SK-MEL-5 (cell line): Measurements from ENCODE around the gene SLC25A45. TPM values are rescaled to one million over a fixed set of nuclear protein-coding genes. Genes with fewer than 3 reads are reported as not detected.

Source experiments
- DNase-seq: peaks from one replicate; pipeline ENCODE4 v3.0.0-alpha.2; 2016; ENCODE audit warnings: low read depth, low spot score
- in situ Hi-C: cut with HindIII; loops from 2 replicates; pipeline ENCODE4 v1.10.0; 2016; ENCODE audit warnings: low sequenced_read_pairs, high pct_unique_total_duplicates, low pct_unique_long_range_greater_than_20kb
- polyA plus RNA-seq, 2 experiments: library from polyadenylated mRNA; depleted of rRNA; stranded (reverse); fragments of >200 nt; gene quantifications; 2 replicates each; pipeline ENCODE4 v1.2.3, GENCODE V29; 2015
- total RNA-seq: library from RNA; depleted of rRNA; stranded (reverse); fragments of >200 nt; shearing (Covaris generic); gene quantifications from 2 replicates; pipeline ENCODE4 v1.2.3, GENCODE V29; 2014; rRNA removed

SLC25A45 gene, protein sequence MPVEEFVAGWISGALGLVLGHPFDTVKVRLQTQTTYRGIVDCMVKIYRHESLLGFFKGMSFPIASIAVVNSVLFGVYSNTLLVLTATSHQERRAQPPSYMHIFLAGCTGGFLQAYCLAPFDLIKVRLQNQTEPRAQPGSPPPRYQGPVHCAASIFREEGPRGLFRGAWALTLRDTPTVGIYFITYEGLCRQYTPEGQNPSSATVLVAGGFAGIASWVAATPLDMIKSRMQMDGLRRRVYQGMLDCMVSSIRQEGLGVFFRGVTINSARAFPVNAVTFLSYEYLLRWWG
- total RNA-seq = 3.4 and 4.6 TPM in 2 replicates
- polyA plus RNA-seq (2015; cell fraction: cytosol; rRNA removed) = 4.9 and 9.4 TPM in 2 replicates
- polyA plus RNA-seq (2015; cell fraction: nucleus; rRNA removed) = 24.3 and 28.9 TPM in 2 replicates

- DNase-seq = peak; percentile 91
- in situ Hi-C loops = no loop called here
These were observed at the start of gene SLC25A45 for GRCh38 chr11:65382033-65382803. Gene SLC25A45, minus strand, starts transcription at chr11:65382646. Its CDS starts 695 bp downstream, at chr11:65381951.

DNA sequence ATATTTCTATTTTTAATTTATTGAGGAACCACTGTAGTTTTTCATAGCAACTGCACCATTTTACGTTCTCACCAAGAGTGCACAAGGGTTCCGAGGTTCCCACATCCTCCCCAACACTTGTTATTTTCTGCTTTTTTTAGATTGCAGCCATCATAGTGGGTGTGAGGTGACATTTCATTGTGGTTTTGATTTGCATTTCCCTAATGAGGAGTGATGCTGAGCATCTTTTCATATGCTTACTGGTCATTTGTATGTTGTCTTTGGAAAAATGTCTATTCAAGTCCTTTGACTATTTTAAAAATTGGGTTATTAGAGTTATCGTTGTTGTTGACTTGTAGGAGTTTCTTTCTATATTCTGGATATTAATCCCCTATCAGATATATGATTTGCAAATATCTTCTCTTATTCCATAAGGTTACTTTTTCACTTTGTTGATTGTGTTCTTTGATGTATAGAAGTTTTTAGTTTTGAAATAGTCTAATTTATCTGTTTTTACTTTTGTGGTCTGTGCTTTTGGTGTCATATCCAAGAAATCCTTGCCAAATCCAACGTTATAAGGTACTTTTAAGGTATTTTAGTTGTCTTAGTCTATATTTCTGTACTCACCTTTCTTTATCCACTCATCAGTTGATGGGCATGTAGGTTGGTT is 49.1 kb upstream of the SLC25A45 start:
- in situ Hi-C loops = no loop called here
- DNase-seq = peak; percentile 52

DNA sequence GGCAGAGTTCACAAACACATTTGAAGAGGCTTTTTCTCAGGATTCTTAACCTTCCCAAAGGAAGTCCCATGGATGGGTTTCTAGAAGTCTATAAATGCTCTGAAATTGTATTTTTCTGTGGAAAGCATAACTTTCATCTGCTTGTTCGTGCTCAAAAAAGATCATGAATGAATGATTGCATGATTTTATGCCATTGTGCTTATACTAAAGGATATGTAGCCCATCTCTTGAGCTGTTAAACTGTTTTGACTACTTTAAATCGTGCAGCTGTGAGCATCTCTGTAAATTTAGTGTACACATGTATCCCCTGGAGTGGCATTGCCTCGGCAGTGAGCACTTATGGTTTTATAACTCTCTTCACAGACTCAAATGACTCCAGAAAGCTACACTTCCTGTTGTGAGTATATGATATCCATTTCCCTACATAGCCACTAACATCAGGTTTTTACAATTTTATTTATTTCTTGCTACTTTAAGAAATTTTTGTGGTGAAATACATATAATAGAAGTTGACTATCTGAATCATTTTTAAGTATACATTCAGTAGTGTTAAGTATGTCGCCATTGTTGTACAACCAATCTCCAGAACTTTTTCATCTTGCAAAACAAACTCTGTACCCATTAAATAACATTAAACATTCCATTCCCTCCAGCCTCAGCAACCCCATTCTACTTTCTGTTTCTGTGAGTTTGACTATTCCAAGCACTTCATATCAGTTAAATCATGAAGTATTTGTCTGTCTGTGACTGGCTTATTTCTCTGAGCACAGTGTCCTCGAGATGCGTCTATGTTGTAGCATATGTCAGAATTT is 48.2 kb upstream of the SLC25A45 start:
- in situ Hi-C loops = no loop called here
- peak; percentile 65 for DNase-seq

DNA sequence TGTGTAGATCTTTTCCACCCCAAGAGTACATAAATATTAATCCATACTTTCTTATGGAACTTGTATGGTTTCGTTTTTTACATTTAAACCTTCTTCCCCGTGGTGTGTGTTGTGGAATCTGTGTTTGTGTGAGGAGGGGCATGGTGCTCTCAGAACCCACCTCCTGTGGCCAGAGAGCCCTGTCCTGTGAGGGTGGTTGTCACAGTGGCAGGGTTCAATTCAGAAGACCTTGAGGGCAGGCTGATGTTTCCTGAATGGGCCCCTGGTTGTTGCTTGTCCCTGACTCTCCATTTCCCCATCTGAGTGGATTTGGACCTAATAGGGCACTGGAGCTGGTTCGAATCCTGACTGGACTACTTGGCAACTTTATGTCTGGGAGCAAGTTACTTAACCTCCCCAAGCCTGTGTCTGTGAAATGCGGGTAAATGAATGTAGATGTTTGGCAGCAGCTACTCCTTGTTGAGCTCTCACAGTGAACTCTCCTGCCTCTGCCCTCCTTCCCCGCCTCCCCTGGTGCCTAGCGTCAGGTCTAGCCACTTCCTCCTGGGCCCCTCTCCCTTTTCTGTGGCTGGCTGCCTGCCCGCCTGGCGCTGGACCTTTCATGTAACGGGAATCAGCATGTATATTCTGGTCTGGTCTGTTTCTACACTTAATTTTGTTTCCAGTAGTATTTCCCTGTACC is 47.4 kb upstream of the SLC25A45 start:
- in situ Hi-C loops = no loop called here
- peak; percentile 81 for DNase-seq

GRCh38 chr11:65429068-65429681 is 46.7 kb upstream of the SLC25A45 start:
- in situ Hi-C loops = no loop called here
- DNase-seq = peak; percentile 80

- in situ Hi-C loops = no loop called here
- no peak for DNase-seq
These were observed 46.2 kb upstream of the SLC25A45 start for GRCh38 chr11:65428578-65429067.

GRCh38 chr11:65427691-65428577 is 45.5 kb upstream of the SLC25A45 start:
- peak; percentile 77 for DNase-seq
- in situ Hi-C loops = no loop called here

DNA sequence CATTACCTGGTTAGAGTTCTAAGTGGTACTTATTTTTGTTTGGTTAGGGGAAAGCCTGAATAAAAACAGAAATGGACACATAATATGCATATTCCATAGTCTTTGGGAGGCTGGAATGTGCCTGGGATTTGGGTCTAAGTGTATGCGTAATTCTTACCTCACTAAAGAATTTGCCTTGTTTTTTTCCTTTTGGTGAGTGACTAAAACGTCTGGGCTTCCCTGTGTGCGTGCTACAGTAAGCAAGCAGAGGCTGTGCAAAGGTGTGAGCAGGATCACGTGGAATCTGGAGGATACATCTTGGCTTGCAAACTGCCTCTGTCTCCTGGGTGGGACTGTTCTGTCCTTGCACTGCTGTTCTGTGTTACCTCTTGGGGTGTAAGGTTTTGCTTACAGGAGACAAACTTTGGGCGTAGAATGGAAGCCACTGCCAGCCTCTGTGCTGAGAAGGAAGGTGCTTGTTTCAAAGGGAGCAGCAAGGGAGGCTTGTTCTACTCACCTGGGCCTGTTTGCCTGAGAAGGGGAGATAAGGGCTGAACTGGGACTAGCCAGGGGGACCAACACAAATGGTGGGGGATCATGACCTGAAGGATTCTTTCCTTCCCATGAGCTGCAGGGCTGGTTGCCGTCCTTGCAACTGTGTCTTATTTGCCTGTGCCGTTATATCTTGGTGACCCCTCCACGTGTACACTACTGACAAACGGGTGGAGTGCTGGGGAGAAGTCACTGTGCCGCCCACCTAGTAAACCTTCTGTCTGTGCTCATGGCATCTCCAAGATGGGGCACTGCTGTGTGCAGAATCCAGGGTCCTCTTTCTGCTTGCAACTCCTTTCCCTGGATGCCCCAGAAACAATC is 44.6 kb upstream of the SLC25A45 start:
- in situ Hi-C loops = no loop called here
- peak; percentile 66 for DNase-seq

DNA sequence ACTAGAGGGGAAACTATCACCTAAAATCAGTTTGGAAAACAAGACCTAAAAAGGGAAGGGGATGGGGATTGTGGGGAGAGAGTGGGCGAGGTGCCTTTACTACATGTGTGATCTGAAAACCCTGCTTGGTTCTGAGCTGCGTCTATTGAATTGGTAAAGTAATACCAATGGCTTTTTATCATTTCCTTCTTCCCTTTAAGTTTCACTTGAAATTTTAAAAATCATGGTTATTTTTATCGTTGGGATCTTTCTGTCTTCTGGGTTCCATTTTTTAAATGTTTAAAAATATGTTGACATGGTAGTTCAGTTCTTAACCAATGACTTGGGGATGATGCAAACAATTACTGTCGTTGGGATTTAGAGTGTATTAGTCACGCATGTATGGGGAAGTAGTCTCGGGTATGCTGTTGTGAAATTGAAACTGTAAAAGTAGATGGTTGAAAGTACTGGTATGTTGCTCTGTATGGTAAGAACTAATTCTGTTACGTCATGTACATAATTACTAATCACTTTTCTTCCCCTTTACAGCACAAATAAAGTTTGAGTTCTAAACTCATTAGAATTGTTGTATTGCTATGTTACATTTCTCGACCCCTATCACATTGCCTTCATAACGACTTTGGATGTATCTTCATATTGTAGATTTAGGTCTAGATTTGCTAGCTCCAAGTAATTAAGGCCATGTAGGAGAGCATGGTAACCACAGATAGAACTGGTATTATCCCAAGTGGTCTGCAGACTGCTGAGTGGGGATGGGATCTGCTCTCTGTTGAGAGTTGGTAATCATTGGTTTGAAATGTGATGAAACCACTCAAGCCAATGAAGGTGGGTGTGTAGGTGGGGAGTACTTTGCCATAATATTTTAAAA is 43.8 kb upstream of the SLC25A45 start:
- peak; percentile 72 for DNase-seq
- in situ Hi-C loops = no loop called here

GRCh38 chr11:65425105-65425970 is 42.9 kb upstream of the SLC25A45 start:
- peak; percentile 90 for DNase-seq
- in situ Hi-C loops = no loop called here

DNA sequence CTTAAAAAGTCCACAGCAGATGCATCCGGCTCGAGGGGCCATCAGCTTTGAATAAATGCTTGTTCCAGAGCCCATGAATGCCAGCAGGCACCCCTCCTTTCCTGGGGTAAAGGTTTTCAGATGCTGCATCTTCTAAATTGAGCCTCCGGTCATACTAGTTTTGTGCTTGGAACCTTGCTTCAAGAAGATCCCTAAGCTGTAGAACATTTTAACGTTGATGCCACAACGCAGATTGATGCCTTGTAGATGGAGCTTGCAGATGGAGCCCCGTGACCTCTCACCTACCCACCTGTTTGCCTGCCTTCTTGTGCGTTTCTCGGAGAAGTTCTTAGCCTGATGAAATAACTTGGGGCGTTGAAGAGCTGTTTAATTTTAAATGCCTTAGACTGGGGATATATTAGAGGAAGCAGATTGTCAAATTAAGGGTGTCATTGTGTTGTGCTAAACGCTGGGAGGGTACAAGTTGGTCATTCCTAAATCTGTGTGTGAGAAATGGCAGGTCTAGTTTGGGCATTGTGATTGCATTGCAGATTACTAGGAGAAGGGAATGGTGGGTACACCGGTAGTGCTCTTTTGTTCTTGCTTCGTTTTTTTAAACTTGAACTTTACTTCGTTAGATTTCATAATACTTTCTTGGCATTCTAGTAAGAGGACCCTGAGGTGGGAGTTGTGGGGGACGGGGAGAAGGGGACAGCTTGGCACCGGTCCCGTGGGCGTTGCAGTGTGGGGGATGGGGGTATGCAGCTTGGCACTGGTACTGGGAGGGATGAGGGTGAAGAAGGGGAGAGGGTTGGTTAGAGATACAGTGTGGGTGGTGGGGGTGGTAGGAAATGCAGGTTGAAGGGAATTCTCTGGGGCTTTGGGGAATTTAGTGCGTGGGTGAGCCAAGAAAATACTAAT is 42.0 kb upstream of the SLC25A45 start:
- in situ Hi-C loops = no loop called here
- peak; percentile 77 for DNase-seq

DNA sequence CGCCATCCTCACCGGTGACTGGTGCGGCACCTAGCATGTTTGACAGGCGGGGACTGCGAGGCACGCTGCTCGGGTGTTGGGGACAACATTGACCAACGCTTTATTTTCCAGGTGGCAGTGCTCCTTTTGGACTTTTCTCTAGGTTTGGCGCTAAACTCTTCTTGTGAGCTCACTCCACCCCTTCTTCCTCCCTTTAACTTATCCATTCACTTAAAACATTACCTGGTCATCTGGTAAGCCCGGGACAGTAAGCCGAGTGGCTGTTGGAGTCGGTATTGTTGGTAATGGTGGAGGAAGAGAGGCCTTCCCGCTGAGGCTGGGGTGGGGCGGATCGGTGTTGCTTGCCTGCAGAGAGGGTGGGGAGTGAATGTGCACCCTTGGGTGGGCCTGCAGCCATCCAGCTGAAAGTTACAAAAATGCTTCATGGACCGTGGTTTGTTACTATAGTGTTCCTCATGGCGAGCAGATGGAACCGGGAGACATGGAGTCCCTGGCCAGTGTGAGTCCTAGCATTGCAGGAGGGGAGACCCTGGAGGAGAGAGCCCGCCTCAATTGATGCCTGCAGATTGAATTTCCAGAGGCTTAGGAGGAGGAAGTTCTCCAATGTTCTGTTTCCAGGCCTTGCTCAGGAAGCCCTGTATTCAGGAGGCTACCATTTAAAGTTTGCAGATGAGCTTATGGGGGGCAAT is 41.2 kb upstream of the SLC25A45 start:
- in situ Hi-C loops = no loop called here
- peak; percentile 56 for DNase-seq
